CD4-positive, alpha-beta T cell treated with Interferon gamma for 1 hour (primary cell): ENCODE measurements around the gene TTPAL.

ENCODE experiments used
- DNase-seq: peaks from one replicate; pipeline ENCODE4 v3.0.0-alpha.2; 2020

Gene TTPAL

GRCh38 chr20:44475694-44476560 lies at the start of gene TTPAL:
TTPAL (plus strand) TSS chr20:44475874; CDS start chr20:44480000, 4,126 bp downstream.
- DNase-seq: peak; percentile 89

- no peak for DNase-seq
These were observed 49.8 kb upstream of the TTPAL start for GRCh38 chr20:44425923-44426322.

DNA sequence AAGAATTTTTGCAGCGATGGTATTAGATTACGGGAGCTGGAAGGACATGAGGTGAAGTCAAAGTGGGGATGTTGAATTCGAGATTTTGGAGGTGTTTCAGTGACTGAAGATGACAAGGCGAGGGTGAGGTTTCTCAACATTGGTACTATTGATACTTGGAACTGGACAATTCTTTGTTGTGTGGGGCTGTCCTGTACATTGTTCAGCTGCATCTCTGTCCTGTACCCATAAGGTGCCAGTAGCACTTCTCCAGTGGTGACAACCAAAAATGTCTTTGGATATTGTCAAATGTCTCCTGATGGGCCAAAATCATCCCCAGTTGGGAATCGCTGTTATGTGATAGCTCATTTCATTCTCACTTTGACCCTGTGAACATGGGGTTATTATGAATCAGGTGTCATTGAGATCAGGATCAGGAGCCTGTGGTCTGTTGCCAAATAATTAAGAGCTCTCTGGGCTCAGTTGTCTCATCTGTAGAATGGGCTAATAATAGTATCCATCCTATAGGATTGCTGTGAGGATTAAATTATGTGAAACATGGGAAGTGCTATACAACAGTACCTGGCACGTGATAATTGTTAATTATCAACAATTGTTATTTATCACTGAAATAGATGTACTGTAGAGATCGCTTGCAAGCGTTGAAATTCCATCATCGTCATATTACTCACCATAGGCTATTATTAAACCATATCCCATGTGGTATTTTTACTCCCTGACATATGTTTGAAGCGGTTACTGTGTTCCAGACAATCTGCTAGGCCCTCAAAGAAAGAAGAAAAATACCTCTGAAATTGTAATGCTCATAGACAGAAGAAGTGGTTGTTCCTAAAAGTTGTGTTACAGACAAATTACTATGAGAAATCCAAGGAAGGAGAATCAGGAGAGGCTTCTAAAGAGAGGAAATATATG lies 48.5 kb upstream of the TTPAL start:
- no peak for DNase-seq

DNA sequence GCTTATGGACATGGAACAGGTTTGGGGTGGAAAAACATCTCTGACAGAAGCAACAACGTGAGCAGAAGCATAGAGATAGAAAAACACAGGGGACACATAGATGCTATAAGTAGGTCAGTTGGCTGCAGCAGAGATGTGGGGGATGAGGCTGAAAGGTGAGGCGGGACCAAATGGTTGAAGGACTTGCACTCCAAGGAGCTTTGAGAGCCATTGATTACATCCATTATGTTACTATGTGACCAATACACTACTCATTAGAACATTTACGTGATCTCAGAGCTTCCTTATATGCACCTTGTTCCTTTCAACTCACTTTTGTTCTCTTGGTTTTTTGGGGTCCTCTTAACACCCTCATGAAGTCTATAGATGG lies 47.9 kb upstream of the TTPAL start:
- DNase-seq: no peak

GRCh38 chr20:44428174-44429016 lies 47.3 kb upstream of the TTPAL start:
- no peak for DNase-seq

GRCh38 chr20:44429017-44429339 lies 46.7 kb upstream of the TTPAL start:
- no peak for DNase-seq

GRCh38 chr20:44429419-44430269 lies 46.0 kb upstream of the TTPAL start:
- no peak for DNase-seq

- no peak for DNase-seq
These were observed 45.2 kb upstream of the TTPAL start for GRCh38 chr20:44430270-44431065.

- no peak for DNase-seq
These were observed 44.6 kb upstream of the TTPAL start for GRCh38 chr20:44431118-44431501.

- DNase-seq: no peak
These were observed 44.0 kb upstream of the TTPAL start for GRCh38 chr20:44431502-44432234.

GRCh38 chr20:44432618-44433577 lies 42.8 kb upstream of the TTPAL start:
- DNase-seq: no peak

GRCh38 chr20:44433751-44434538 lies 41.7 kb upstream of the TTPAL start:
- DNase-seq: no peak

DNA sequence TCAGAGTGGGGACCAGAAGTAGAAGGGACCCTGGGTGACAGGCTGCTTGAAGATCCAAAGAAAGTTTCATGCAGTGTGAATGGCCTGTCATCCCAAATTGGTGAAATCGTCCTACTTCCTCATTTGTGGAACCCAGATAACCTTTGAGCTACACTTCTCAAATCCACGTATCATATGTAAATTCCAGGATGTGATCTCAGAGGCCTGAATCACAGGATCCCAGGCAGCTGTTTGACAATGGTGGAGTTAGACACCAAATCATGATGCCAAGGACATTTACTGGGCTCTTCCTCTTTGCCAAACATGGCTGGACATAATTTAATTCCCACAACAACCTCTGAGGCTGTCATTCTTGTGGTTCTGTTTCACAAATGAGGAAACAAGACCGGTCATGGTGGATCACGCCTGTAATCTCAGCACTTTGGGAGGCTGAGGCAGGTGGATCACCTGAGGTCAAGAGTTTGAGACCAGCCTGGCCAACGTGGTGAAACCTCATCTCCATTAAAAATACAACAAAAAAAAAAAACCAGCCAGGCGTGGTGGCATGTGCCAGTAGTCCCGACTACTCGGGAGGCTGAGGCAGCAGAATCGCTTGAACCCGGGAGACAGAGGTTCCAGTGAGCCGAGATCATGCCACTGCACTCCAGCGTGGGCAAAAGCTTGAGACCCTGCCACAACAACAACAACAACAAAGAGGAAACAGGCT lies 39.9 kb upstream of the TTPAL start:
- DNase-seq: no peak

DNA sequence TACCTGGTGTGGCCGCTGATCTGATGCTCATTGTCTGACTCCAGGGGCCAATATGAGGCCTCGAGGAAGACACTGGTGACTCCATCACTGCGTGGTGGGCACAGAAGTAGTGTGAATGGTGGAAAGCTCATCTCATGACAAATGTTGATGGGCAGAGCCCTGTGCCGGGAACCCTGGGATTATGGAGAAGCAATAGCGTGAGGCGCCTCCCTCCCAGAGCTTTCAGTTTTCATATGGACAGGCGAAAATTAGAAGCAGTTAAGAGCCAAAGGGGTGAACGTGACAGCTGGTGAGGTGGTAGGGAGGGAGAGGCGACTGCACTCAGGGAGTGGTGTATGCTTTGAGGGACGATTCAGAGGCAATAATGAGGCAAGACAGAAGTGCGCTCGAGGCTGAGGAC lies 39.3 kb upstream of the TTPAL start:
- DNase-seq: no peak

DNA sequence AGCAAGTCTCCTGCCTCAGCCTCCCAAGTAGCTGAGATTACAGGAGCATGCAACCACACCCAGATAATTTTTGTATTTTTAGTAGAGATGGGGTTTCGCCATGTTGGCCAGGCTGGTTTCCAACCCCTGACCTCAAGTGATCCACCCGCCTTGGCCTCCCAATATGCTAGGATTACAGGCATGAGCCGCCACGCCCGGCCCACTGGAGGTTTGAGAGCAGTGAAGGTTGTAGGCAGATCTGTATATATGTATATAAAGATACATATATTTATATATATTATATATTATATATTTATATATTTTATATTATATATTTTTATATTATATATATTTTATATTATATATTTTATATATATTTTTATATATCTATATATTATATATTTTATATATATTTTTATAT lies 38.2 kb upstream of the TTPAL start:
- no peak for DNase-seq

DNA sequence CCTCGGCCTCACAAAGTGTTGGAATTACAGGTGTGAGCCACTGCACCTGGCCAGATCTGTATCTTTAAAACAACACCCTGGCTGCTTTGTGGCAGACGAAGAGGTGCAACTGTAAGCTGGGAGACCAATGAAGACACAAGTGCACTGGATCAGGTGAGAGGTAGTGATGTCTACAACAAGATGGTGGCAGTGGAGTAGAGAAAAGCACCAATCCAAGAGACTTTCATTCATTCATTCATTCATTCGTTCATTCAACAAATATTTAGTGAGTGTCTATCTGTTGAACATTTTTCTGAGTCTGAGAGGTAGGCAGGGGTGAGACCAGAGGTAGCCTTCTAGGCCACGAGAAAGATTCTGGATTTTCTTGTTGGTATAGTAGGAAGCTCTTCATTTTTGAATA lies 36.9 kb upstream of the TTPAL start:
- DNase-seq: no peak

GRCh38 chr20:44439318-44439717 lies 36.4 kb upstream of the TTPAL start:
- no peak for DNase-seq
